ENCODE data around the gene PAX8.
A peak's percentile ranks its signal among the peaks of the same experiment; 100 is the strongest.
"Not testable (repeated sequence)": the region's sequence is repeated elsewhere in the genome, so short reads cannot be mapped to it uniquely, and the experiment has no call there.

The PAX8 gene

GRCh38 chr2:113278742-113279139 lies at the start of gene PAX8:
PAX8 (minus strand) TSS chr2:113278921; CDS start chr2:113278394, 527 bp downstream.
- DNase-seq (ENCODE audit: extremely low spot score, insufficient read length, low read depth) (no peak), FAIRE-seq (no peak)

- FAIRE-seq (no peak), DNase-seq (ENCODE audit: extremely low spot score, insufficient read length, low read depth) (no peak)
These were observed 49.3 kb upstream of the PAX8 start for GRCh38 chr2:113328043-113328442.

GRCh38 chr2:113325161-113325731 lies 46.5 kb upstream of the PAX8 start:
- not testable (repeated sequence) for DNase-seq (ENCODE audit: extremely low spot score, insufficient read length, low read depth); FAIRE-seq

GRCh38 chr2:113324684-113325160 lies 46.0 kb upstream of the PAX8 start:
- DNase-seq (ENCODE audit: extremely low spot score, insufficient read length, low read depth): peak; percentile 30
- FAIRE-seq: no peak

GRCh38 chr2:113323129-113323528 lies 44.4 kb upstream of the PAX8 start:
- not testable (repeated sequence) for DNase-seq (ENCODE audit: extremely low spot score, insufficient read length, low read depth); FAIRE-seq

- not testable (repeated sequence) for FAIRE-seq; DNase-seq (ENCODE audit: extremely low spot score, insufficient read length, low read depth)
These were observed 41.4 kb upstream of the PAX8 start for GRCh38 chr2:113320106-113320505.

GRCh38 chr2:113318941-113319340 lies 40.2 kb upstream of the PAX8 start:
- FAIRE-seq: not testable (repeated sequence)

GRCh38 chr2:113316085-113316484 lies 37.4 kb upstream of the PAX8 start:
- FAIRE-seq: no peak
- no peak for DNase-seq (ENCODE audit: extremely low spot score, insufficient read length, low read depth)

More at GRCh38 chr2:113318941-113319340, 40.2 kb upstream of the PAX8 start:
- not testable (repeated sequence) for DNase-seq (ENCODE audit: extremely low spot score, insufficient read length, low read depth)

- not testable (repeated sequence) for FAIRE-seq; DNase-seq (ENCODE audit: extremely low spot score, insufficient read length, low read depth)
These were observed 35.9 kb upstream of the PAX8 start for GRCh38 chr2:113314663-113315062.

GRCh38 chr2:113314176-113314575 lies 35.5 kb upstream of the PAX8 start:
- DNase-seq (ENCODE audit: extremely low spot score, insufficient read length, low read depth); FAIRE-seq: not testable (repeated sequence)

GRCh38 chr2:113311781-113312180 lies 33.1 kb upstream of the PAX8 start:
- not testable (repeated sequence) for FAIRE-seq; DNase-seq (ENCODE audit: extremely low spot score, insufficient read length, low read depth)

GRCh38 chr2:113311191-113311590 lies 32.5 kb upstream of the PAX8 start:
- FAIRE-seq; DNase-seq (ENCODE audit: extremely low spot score, insufficient read length, low read depth): not testable (repeated sequence)

GRCh38 chr2:113309655-113310387 lies 31.1 kb upstream of the PAX8 start:
- FAIRE-seq: no peak

GRCh38 chr2:113308784-113309183 lies 30.1 kb upstream of the PAX8 start:
- DNase-seq (ENCODE audit: extremely low spot score, insufficient read length, low read depth); FAIRE-seq: not testable (repeated sequence)

More at GRCh38 chr2:113309655-113310387, 31.1 kb upstream of the PAX8 start:
- no peak for DNase-seq (ENCODE audit: extremely low spot score, insufficient read length, low read depth)

- not testable (repeated sequence) for DNase-seq (ENCODE audit: extremely low spot score, insufficient read length, low read depth); FAIRE-seq
These were observed 27.5 kb upstream of the PAX8 start for GRCh38 chr2:113306207-113306606.

GRCh38 chr2:113305749-113306148 lies 27.0 kb upstream of the PAX8 start:
- FAIRE-seq; DNase-seq (ENCODE audit: extremely low spot score, insufficient read length, low read depth): not testable (repeated sequence)

GRCh38 chr2:113305146-113305545 lies 26.4 kb upstream of the PAX8 start:
- FAIRE-seq (no peak), DNase-seq (ENCODE audit: extremely low spot score, insufficient read length, low read depth) (no peak)

GRCh38 chr2:113304702-113305101 lies 26.0 kb upstream of the PAX8 start:
- DNase-seq (ENCODE audit: extremely low spot score, insufficient read length, low read depth): no peak
- no peak for FAIRE-seq

GRCh38 chr2:113302216-113302980 lies 23.7 kb upstream of the PAX8 start:
- not testable (repeated sequence) for FAIRE-seq; DNase-seq (ENCODE audit: extremely low spot score, insufficient read length, low read depth)

GRCh38 chr2:113300281-113300680 lies 21.6 kb upstream of the PAX8 start:
- no peak for FAIRE-seq
- no peak for DNase-seq (ENCODE audit: extremely low spot score, insufficient read length, low read depth)

Data from GM18507 (cell line).